Adipocyte (in vitro differentiated cells): ENCODE results near the gene UBE2I.
A peak's percentile ranks its signal among the peaks of the same experiment; 100 is the strongest.
"Not testable (repeated sequence)": the region's sequence is repeated elsewhere in the genome, so short reads cannot be mapped to it uniquely, and the experiment has no call there.

Source experiments
- DNase-seq: peaks from one replicate; pipeline ENCODE4 v3.0.0-alpha.2; 2015; ENCODE audit warnings: low read depth
- H3K27me3 ChIP-seq: replicated peaks from 2 replicates; pipeline ENCODE4 v1.7.0; 2013; ENCODE audit warnings: mild to moderate bottlenecking, low read length, moderate library complexity; ENCODE audit not compliant: control insufficient read depth, insufficient read depth
- H3K36me3 ChIP-seq: 2 replicates; pipeline ENCODE4 v1.7.0; 2013; ENCODE audit warnings: low read length, mild to moderate bottlenecking, moderate library complexity; ENCODE audit not compliant: control insufficient read depth, insufficient read depth, severe bottlenecking
- H3K4me1 ChIP-seq: 2 replicates; pipeline ENCODE4 v1.7.0; 2013; ENCODE audit warnings: mild to moderate bottlenecking, low read length, moderate library complexity; ENCODE audit not compliant: control insufficient read depth, insufficient read depth
- H3K4me3 ChIP-seq: 2 replicates; pipeline ENCODE4 v1.7.0; 2013; ENCODE audit warnings: mild to moderate bottlenecking, low read length, moderate library complexity
- H3K9ac ChIP-seq: 2 replicates; pipeline ENCODE4 v1.7.0; 2013; ENCODE audit warnings: mild to moderate bottlenecking, low read length, moderate library complexity
- H3K9me3 ChIP-seq: 2 replicates; pipeline ENCODE4 v1.7.0; 2013; ENCODE audit warnings: mild to moderate bottlenecking, low read length, moderate library complexity; ENCODE audit not compliant: control insufficient read depth

UBE2I gene

GRCh38 chr16:1288813-1289476, 20.5 kb upstream of the UBE2I start:
- no peak overlapping the region for H3K9ac ChIP-seq
- H3K4me1 ChIP-seq = peaks cover 8% of the 10 kb centered on the region
- peaks cover 67% of the 10 kb centered on the region for H3K27me3 ChIP-seq
- no peaks in the 10 kb centered on the region for H3K36me3 ChIP-seq
- no peaks in the 10 kb centered on the region for H3K9me3 ChIP-seq
- no peak for DNase-seq
- no peak overlapping the region for H3K4me3 ChIP-seq

DNA sequence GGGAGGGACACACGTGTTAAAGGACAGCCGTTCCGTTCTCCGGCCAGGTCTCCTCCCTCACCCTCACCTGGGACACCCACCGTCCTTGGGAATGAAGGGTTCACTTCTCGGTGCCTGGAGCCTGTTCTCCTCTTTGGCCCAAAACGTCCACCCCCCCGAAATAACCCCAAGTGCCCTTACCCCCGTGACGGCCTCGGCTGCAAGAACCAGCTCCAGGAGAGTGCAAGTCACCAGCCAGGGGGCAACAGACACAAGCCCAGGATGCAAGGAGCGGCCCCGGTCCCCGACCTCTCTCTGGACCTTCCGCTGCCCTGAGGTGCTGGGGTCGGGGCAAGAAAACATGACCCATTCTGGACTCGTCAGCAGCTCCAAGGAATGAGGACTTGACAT, 20.0 kb upstream of the UBE2I start:
- Histone ChIP-seq H3K36me3 (no peaks in the 10 kb centered on the region), H3K4me3 (no peak overlapping the region), H3K9me3 (no peaks in the 10 kb centered on the region), H3K27me3 (peaks cover 62% of the 10 kb centered on the region), H3K4me1 (peaks cover 8% of the 10 kb centered on the region), H3K9ac (no peak overlapping the region)
- no peak for DNase-seq

DNA sequence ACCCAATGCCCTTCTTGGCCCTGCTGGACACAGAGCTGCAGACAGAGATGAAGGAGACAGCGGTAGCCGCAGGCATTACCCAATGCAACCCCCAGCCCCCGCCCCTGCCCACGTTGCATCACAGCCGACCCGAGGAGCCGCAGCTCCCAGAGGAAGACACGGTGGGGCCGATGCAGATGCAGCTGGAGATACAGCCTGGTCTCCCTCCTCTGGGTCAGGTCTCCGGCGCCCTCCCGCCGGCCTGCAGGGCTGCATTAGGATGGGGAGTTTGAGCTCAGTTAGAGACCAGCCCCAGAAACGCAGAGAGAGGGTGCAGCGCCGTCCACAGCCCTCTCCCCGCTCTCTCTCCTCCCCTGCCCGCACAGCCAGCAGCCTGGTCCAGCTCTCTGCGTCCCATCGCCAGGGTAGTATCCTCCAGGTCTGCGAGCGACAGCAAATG, 19.4 kb upstream of the UBE2I start:
- H3K27me3 ChIP-seq = peaks cover 61% of the 10 kb centered on the region

GRCh38 chr16:1290860-1291575, 18.4 kb upstream of the UBE2I start:
- Histone ChIP-seq H3K9ac (no peak overlapping the region), H3K36me3 (no peaks in the 10 kb centered on the region), H3K4me3 (no peak overlapping the region), H3K27me3 (peaks cover 54% of the 10 kb centered on the region), H3K4me1 (peaks cover 8% of the 10 kb centered on the region), H3K9me3 (no peaks in the 10 kb centered on the region)
- DNase-seq = no peak

More for the DNA sequence above, 19.4 kb upstream of the UBE2I start:
- peaks cover 8% of the 10 kb centered on the region for H3K4me1 ChIP-seq
- no peak overlapping the region for H3K9ac ChIP-seq
- H3K4me3 ChIP-seq = no peak overlapping the region
- peak; percentile 47 for DNase-seq
- no peaks in the 10 kb centered on the region for H3K9me3 ChIP-seq
- no peaks in the 10 kb centered on the region for H3K36me3 ChIP-seq

- Histone ChIP-seq H3K9me3 (no peaks in the 10 kb centered on the region), H3K27me3 (peaks cover 49% of the 10 kb centered on the region), H3K4me1 (peaks cover 8% of the 10 kb centered on the region), H3K36me3 (no peaks in the 10 kb centered on the region), H3K9ac (no peak overlapping the region), H3K4me3 (no peak overlapping the region)
- DNase-seq = no peak
Measured at GRCh38 chr16:1291576-1291974, 17.9 kb upstream of the UBE2I start.

- H3K9ac ChIP-seq, H3K9me3 ChIP-seq, H3K36me3 ChIP-seq, H3K4me3 ChIP-seq, DNase-seq: not testable (repeated sequence)
- Histone ChIP-seq H3K27me3 (peaks cover 44% of the 10 kb centered on the region), H3K4me1 (peaks cover 10% of the 10 kb centered on the region)
Measured at GRCh38 chr16:1292208-1292607, 17.2 kb upstream of the UBE2I start.

GRCh38 chr16:1292808-1293207, 16.6 kb upstream of the UBE2I start:
- H3K36me3 ChIP-seq, H3K4me3 ChIP-seq, DNase-seq, H3K4me1 ChIP-seq, H3K9me3 ChIP-seq, H3K9ac ChIP-seq: not testable (repeated sequence)
- H3K27me3 ChIP-seq = peaks cover 38% of the 10 kb centered on the region

DNA sequence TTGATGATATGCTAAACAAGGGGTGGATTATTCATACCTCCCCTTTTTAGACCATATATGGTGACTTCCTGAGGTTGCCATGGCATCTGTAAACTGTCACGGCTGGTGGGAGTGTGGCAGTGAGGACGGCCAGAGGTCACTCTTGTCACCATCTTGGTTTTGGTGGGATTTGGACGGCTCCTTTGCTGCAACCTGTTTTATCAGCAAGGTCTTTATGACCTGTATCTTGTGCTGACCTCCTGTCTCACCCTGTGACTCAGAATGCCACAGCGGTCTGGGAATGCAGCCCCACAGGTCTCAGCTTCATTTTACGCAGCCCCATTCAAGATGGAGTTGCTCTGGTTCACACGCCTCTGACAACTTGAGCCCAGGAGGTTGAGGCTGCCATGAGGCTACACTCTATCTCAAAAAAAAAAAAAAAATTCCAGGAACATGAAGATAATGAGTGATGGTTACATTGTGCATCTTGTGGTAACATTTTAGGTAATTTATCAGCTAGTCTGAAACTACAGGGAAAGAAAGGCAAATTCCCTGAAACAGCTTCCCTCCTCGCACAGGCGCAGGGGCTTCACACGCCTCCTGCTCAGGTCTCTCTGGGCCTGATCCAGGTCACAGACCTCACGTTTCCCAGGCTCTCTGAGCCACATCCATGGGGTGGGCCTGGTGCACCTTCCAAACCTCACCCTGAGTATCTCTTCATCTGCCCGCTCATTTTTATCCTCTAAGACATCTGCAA, 15.3 kb upstream of the UBE2I start:
- Histone ChIP-seq H3K9me3 (no peaks in the 10 kb centered on the region), H3K36me3 (no peaks in the 10 kb centered on the region), H3K4me3 (no peak overlapping the region), H3K4me1 (peaks cover 9% of the 10 kb centered on the region), H3K27me3 (peaks cover 36% of the 10 kb centered on the region), H3K9ac (no peak overlapping the region)
- no peak for DNase-seq

GRCh38 chr16:1295465-1295864, 14.0 kb upstream of the UBE2I start:
- H3K4me1 ChIP-seq = peaks cover 3% of the 10 kb centered on the region
- H3K27me3 ChIP-seq = peaks cover 33% of the 10 kb centered on the region
- no peak overlapping the region for H3K9ac ChIP-seq
- DNase-seq = no peak
- no peaks in the 10 kb centered on the region for H3K36me3 ChIP-seq
- H3K9me3 ChIP-seq = no peaks in the 10 kb centered on the region
- H3K4me3 ChIP-seq = no peak overlapping the region

DNA sequence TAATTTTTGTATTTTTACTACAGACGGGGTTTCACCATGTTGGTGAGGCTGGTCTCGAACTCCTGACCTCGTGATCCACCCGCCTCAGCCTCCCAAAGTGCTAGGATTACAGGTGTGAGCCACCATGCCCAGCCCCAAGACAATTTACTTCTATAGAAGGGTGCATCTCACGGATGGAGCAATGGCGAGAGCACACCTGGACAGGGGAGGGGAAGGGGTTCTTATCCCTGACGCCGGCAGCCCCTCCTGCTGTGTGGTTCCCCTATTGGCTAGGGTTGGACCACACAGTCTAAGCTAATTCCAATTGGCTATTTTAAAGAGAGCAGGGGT, 12.8 kb upstream of the UBE2I start:
- DNase-seq, H3K9me3 ChIP-seq, H3K9ac ChIP-seq, H3K4me1 ChIP-seq, H3K36me3 ChIP-seq, H3K4me3 ChIP-seq: not testable (repeated sequence)
- peaks cover 24% of the 10 kb centered on the region for H3K27me3 ChIP-seq

GRCh38 chr16:1297018-1297696, 12.3 kb upstream of the UBE2I start:
- H3K36me3 ChIP-seq = no peaks in the 10 kb centered on the region
- H3K9ac ChIP-seq = no peak overlapping the region
- peak; percentile 13 for DNase-seq
- H3K4me3 ChIP-seq = no peak overlapping the region
- peaks cover 3% of the 10 kb centered on the region for H3K4me1 ChIP-seq
- H3K27me3 ChIP-seq = peaks cover 18% of the 10 kb centered on the region
- no peaks in the 10 kb centered on the region for H3K9me3 ChIP-seq
